SK-N-SH treated with all-trans-retinoic acid at 6 μM for 48 hours (cell line): ENCODE results near the gene LAMB1.

Experiments
- ATAC-seq: fragments of 200-7000 bp; cut with Tn5 transposase; 3 replicates; pipeline ENCODE4 v1.9.1; 2020; ENCODE audit warnings: mild to moderate bottlenecking, moderate library complexity
- ARNTL ChIP-seq: fragments of 450-650 bp; formaldehyde crosslinking; IDR thresholded peaks from 2 replicates; pipeline ENCODE4 v1.5.0; 2020; ENCODE audit warnings: low read depth, mild to moderate bottlenecking, moderate library complexity, borderline replicate concordance
- BACH2 ChIP-seq: fragments of 250-450 bp; sonication (Bioruptor Pico); IDR thresholded peaks from 2 replicates; pipeline ENCODE4 v1.9.0; 2021; ENCODE audit warnings: mild to moderate bottlenecking, borderline replicate concordance
- CREB5 ChIP-seq: fragments of 250-450 bp; sonication (Bioruptor Pico); IDR thresholded peaks from 2 replicates; pipeline ENCODE4 v1.5.1; 2020; ENCODE audit warnings: low read depth, mild to moderate bottlenecking, moderate library complexity
- CSDC2 ChIP-seq: fragments of 250-450 bp; sonication (Bioruptor Pico); IDR thresholded peaks from 2 replicates; pipeline ENCODE4 v1.5.0; 2020; ENCODE audit warnings: mild to moderate bottlenecking, moderate library complexity
- CSRNP3 ChIP-seq: fragments of 250-450 bp; sonication (Bioruptor Pico); IDR thresholded peaks from 2 replicates; pipeline ENCODE4 v1.5.1; 2021; ENCODE audit warnings: mild to moderate bottlenecking, moderate library complexity
- ESRRG ChIP-seq: fragments of 250-450 bp; sonication (Bioruptor Pico); IDR thresholded peaks from 2 replicates; pipeline ENCODE4 v1.6.1; 2021; ENCODE audit warnings: mild to moderate bottlenecking
- GLIS3 ChIP-seq: fragments of 250-450 bp; sonication (Bioruptor Pico); IDR thresholded peaks from 2 replicates; pipeline ENCODE4 v1.5.0; 2020; ENCODE audit warnings: mild to moderate bottlenecking, moderate library complexity
- ISL1 ChIP-seq: fragments of 250-450 bp; sonication (Bioruptor Pico); IDR thresholded peaks from 2 replicates; pipeline ENCODE4 v2.1.2; 2022; ENCODE audit warnings: mild to moderate bottlenecking, moderate library complexity
- OSR1 ChIP-seq: fragments of 250-450 bp; sonication (Bioruptor Pico); IDR thresholded peaks from 2 replicates; pipeline ENCODE4 v1.8.0; 2022; ENCODE audit warnings: moderate library complexity, mild to moderate bottlenecking, inconsistent platforms
- PATZ1 ChIP-seq: fragments of 250-450 bp; sonication (Bioruptor Pico); IDR thresholded peaks from 2 replicates; pipeline ENCODE4 v1.8.0; 2020; ENCODE audit warnings: mild to moderate bottlenecking, moderate library complexity, borderline replicate concordance
- POU6F1 ChIP-seq: fragments of 250-450 bp; sonication (Bioruptor Pico); IDR thresholded peaks from 2 replicates; pipeline ENCODE4 v1.8.0; 2021; ENCODE audit warnings: low read depth, mild to moderate bottlenecking, moderate library complexity, borderline replicate concordance
- PPARA ChIP-seq: fragments of 250-450 bp; sonication (Bioruptor Pico); IDR thresholded peaks from 2 replicates; pipeline ENCODE4 v1.5.0; 2020; ENCODE audit warnings: mild to moderate bottlenecking, borderline replicate concordance
- RARB ChIP-seq: fragments of 250-450 bp; sonication (Bioruptor Pico); IDR thresholded peaks from 2 replicates; pipeline ENCODE4 v1.8.0; 2021; ENCODE audit warnings: mild to moderate bottlenecking, moderate library complexity
- SNAI2 ChIP-seq: fragments of 250-450 bp; sonication (Bioruptor Pico); IDR thresholded peaks from 2 replicates; pipeline ENCODE4 v1.5.0; 2020; ENCODE audit warnings: mild to moderate bottlenecking, moderate library complexity
- TCF4 ChIP-seq: fragments of 250-450 bp; sonication (Bioruptor Pico); IDR thresholded peaks from 2 replicates; pipeline ENCODE4 v1.8.0; 2021; ENCODE audit warnings: mild to moderate bottlenecking, moderate library complexity, borderline replicate concordance
- TSHZ2 ChIP-seq: fragments of 250-450 bp; sonication (Bioruptor Pico); IDR thresholded peaks from 2 replicates; pipeline ENCODE4 v1.5.0; 2020; ENCODE audit warnings: mild to moderate bottlenecking, moderate library complexity
- ZC3H10 ChIP-seq: fragments of 250-450 bp; sonication (Bioruptor Pico); IDR thresholded peaks from 2 replicates; pipeline ENCODE4 v1.5.1; 2021; ENCODE audit warnings: mild to moderate bottlenecking, moderate library complexity
- ZNF565 ChIP-seq: fragments of 450-650 bp; formaldehyde crosslinking; conservative IDR thresholded peaks from 2 replicates; pipeline ENCODE4 v1.5.0; 2020; ENCODE audit warnings: low read depth, mild to moderate bottlenecking, moderate library complexity
- ZNF70 ChIP-seq: fragments of 450-650 bp; formaldehyde crosslinking; IDR thresholded peaks from 2 replicates; pipeline ENCODE4 v1.5.0; 2020; ENCODE audit warnings: mild to moderate bottlenecking, moderate library complexity
- ZNF8 ChIP-seq: fragments of 450-650 bp; formaldehyde crosslinking; IDR thresholded peaks from 2 replicates; pipeline ENCODE4 v1.5.0; 2020; ENCODE audit warnings: mild to moderate bottlenecking, moderate library complexity

The LAMB1 gene

GRCh38 chr7:107998660-107999480 is 4.1 kb downstream of the LAMB1 start:
- TF ChIP-seq TCF4 = no peak
- 0 out of 2 replicates have a peak, but pooled peaks have one; percentile 3 for TF ChIP-seq GLIS3 (CRISPR knock-in tag)
- no peak for ATAC-seq

GRCh38 chr7:107998150-107998549 is 4.8 kb downstream of the LAMB1 start:
- ATAC-seq = no peak

More at GRCh38 chr7:107998150-107998549, 4.8 kb downstream of the LAMB1 start:
- TF ChIP-seq TSHZ2 (CRISPR knock-in tag) (no peak), OSR1 (CRISPR knock-in tag) (no peak), BACH2 (CRISPR knock-in tag) (no peak), POU6F1 (no peak), GLIS3 (CRISPR knock-in tag) (no peak), SNAI2 (no peak), PATZ1 (CRISPR knock-in tag) (no peak), TCF4 (no peak), ZNF70 (CRISPR knock-in tag) (no peak), CREB5 (CRISPR knock-in tag) (no peak), ARNTL (CRISPR knock-in tag) (no peak), ZNF565 (CRISPR knock-in tag) (no peak), ISL1 (CRISPR knock-in tag) (no peak), CSRNP3 (CRISPR knock-in tag) (no peak), ZC3H10 (CRISPR knock-in tag) (no peak), PPARA (CRISPR knock-in tag) (no peak), RARB (CRISPR knock-in tag) (no peak), ESRRG (CRISPR knock-in tag) (no peak), ZNF8 (no peak), CSDC2 (CRISPR knock-in tag) (no peak)
- TF ChIP-seq, all 23 proteins: peak for 0
